Stimulated activated CD8-positive, alpha-beta memory T cell treated with anti-CD3 and anti-CD28 coated beads, Interleukin-4, amount 100 ng/mL, for 24 hours (primary cell): Measurements from ENCODE around the gene SLC34A1.

Experiments
- DNase-seq: peaks from one replicate; pipeline ENCODE4 v3.0.0-alpha.2; 2020; ENCODE audit warnings: low read depth

The SLC34A1 gene

GRCh38 chr5:177446200-177447065 lies 62.2 kb downstream of the SLC34A1 start, which contains the start of gene PRR7:
TSS of gene PRR7 (plus strand) at chr5:177446814. CDS start at chr5:177455068, 8,254 bp downstream.
- DNase-seq, result peak; percentile 60

- peak; percentile 58 for DNase-seq
These were observed 62.9 kb downstream of the SLC34A1 start for GRCh38 chr5:177447066-177447610.

GRCh38 chr5:177447611-177448243 lies 63.5 kb downstream of the SLC34A1 start:
- no peak for DNase-seq
